Smooth muscle cell (in vitro differentiated cells): Measurements from ENCODE around the gene TMEM131. TPM values are rescaled to one million over a fixed set of nuclear protein-coding genes. Genes with fewer than 3 reads are reported as not detected.

Source experiments
- DNase-seq: peaks from one replicate; lab custom pipeline; 2025; ENCODE audit not compliant: unreplicated experiment; lab: John Stamatoyannopoulos, UW
- H2AFZ ChIP-seq: fragments of 200-600 bp; sonication (generic); 2 replicates; pipeline ENCODE4 v1.6.0; 2016; ENCODE audit warnings: antibody characterized with exemption, low read depth, mild to moderate bottlenecking
- H3F3A ChIP-seq: fragments of 200-600 bp; sonication (generic); 2 replicates; pipeline ENCODE4 v1.6.0; 2017; ENCODE audit warnings: antibody characterized with exemption, low read depth
- H3K27ac ChIP-seq: fragments of 200-600 bp; sonication (generic); 2 replicates; pipeline ENCODE4 v1.5.1; 2016; ENCODE audit warnings: low read depth, mild to moderate bottlenecking
- H3K27me3 ChIP-seq: fragments of 200-600 bp; sonication (generic); 2 replicates; pipeline ENCODE4 v1.6.1; 2016; ENCODE audit warnings: low read depth, mild to moderate bottlenecking
- H3K36me3 ChIP-seq: fragments of 200-600 bp; sonication (generic); 2 replicates; pipeline ENCODE4 v1.5.1; 2016; ENCODE audit warnings: low read depth
- H3K4me1 ChIP-seq: fragments of 200-600 bp; sonication (generic); 2 replicates; pipeline ENCODE4 v1.5.1; 2016; ENCODE audit warnings: low read depth
- H3K4me2 ChIP-seq: fragments of 200-600 bp; sonication (generic); 2 replicates; pipeline ENCODE4 v1.6.0; 2016; ENCODE audit warnings: mild to moderate bottlenecking
- H3K4me3 ChIP-seq: fragments of 200-600 bp; sonication (generic); 2 replicates; pipeline ENCODE4 v1.5.1; 2016; ENCODE audit warnings: mild to moderate bottlenecking
- H3K79me2 ChIP-seq: fragments of 200-600 bp; sonication (generic); 2 replicates; pipeline ENCODE4 v1.6.0; 2016; ENCODE audit warnings: low read depth, mild to moderate bottlenecking
- H3K9ac ChIP-seq: fragments of 200-600 bp; sonication (generic); 2 replicates; pipeline ENCODE4 v1.6.0; 2016; ENCODE audit warnings: low read depth
- H3K9me3 ChIP-seq: fragments of 200-600 bp; sonication (generic); replicated peaks from 2 replicates; pipeline ENCODE4 v1.5.1; 2016; ENCODE audit warnings: low read depth
- H4K20me1 ChIP-seq: fragments of 200-600 bp; sonication (generic); 2 replicates; pipeline ENCODE4 v1.6.0; 2016; ENCODE audit warnings: low read depth
- WGBS: methylation state at CpG from one replicate; pipeline ENCODE4 v1.1.7; 2016; ENCODE audit warnings: low lambda C conversion rate; 5-methylcytosine and 5-hydroxymethylcytosine counted together
- polyA plus RNA-seq: library from polyadenylated mRNA; unstranded; fragments of >200 nt; fragmentation: Nextera tagmentation; extraction: Ambion mirVana; gene quantifications from 2 replicates; pipeline ENCODE4 v1.2.1, GENCODE V29; 2016
- total RNA-seq: library from RNA; depleted of rRNA; stranded (reverse); fragments of >200 nt; gene quantifications from 2 replicates; pipeline ENCODE4 v1.2.3, GENCODE V29; 2014
- TF ChIP-seq, protein P1 (sequence below): fragments of 200-600 bp; sonication (generic); IDR thresholded peaks from 2 replicates; pipeline ENCODE4 v1.5.1; 2017; ENCODE audit warnings: borderline replicate concordance, mild to moderate bottlenecking, antibody characterized with exemption; ENCODE audit not compliant: insufficient read depth, poor library complexity, severe bottlenecking

The TMEM131 gene
- total and polyA plus RNA-seq, 2 experiments from 2014 or later: 16.7 to 32.3 TPM

DNA sequence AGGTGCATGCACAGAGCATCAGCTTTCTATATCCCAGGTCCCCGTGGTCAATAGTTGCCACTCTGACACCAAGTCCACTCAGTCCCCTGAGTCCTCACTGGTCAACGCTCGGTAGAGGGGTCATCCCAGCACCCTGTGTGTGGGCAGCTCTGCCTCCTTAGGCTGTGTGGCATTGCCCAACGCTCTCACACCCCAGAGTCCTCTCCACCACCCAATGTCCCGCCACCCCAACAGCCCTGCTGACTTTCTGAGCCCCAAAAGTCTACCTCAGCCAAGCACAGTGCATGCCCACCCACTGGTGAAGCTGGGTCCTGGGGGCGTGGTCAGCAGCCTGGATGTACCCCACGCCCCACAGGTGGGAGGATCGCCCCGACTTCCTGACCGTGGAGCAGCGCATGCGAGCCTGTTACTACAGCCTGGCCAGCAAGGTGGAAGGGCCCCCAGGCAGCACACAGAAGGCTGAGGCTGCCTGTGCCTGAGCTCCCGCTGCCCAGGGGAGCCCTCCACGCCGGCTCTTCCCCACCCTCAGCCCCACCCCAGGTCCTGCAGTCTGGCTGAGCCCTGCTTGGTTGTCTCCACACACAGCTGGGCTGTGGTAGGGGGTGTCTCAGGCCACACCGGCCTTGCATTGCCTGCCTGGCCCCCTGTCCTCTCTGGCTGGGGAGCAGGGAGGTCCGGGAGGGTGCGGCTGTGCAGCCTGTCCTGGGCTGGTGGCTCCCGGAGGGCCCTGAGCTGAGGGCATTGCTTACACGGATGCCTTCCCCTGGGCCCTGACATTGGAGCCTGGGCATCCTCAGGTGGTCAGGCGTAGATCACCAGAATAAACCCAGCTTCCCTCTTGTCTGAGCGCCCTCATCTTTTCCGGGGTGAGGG is 256.5 kb downstream of the TMEM131 start:
- Histone ChIP-seq H2AFZ (no peak overlapping the region), H3K79me2 (no peaks in the 10 kb centered on the region), H3K4me2 (no peak overlapping the region), H3K36me3 (no peaks in the 10 kb centered on the region), H3F3A (no peaks in the 10 kb centered on the region), H4K20me1 (no peaks in the 10 kb centered on the region), H3K4me1 (no peaks in the 10 kb centered on the region), H3K27ac (no peak overlapping the region), H3K9ac (no peak overlapping the region), H3K9me3 (no peaks in the 10 kb centered on the region), H3K4me3 (no peak overlapping the region), H3K27me3 (no peaks in the 10 kb centered on the region)
- TF ChIP-seq, protein P1, sequence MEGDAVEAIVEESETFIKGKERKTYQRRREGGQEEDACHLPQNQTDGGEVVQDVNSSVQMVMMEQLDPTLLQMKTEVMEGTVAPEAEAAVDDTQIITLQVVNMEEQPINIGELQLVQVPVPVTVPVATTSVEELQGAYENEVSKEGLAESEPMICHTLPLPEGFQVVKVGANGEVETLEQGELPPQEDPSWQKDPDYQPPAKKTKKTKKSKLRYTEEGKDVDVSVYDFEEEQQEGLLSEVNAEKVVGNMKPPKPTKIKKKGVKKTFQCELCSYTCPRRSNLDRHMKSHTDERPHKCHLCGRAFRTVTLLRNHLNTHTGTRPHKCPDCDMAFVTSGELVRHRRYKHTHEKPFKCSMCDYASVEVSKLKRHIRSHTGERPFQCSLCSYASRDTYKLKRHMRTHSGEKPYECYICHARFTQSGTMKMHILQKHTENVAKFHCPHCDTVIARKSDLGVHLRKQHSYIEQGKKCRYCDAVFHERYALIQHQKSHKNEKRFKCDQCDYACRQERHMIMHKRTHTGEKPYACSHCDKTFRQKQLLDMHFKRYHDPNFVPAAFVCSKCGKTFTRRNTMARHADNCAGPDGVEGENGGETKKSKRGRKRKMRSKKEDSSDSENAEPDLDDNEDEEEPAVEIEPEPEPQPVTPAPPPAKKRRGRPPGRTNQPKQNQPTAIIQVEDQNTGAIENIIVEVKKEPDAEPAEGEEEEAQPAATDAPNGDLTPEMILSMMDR: no peak
- WGBS: 94% methylated on average over 22 of the region's 23 CpGs
- DNase-seq: no peak

DNA sequence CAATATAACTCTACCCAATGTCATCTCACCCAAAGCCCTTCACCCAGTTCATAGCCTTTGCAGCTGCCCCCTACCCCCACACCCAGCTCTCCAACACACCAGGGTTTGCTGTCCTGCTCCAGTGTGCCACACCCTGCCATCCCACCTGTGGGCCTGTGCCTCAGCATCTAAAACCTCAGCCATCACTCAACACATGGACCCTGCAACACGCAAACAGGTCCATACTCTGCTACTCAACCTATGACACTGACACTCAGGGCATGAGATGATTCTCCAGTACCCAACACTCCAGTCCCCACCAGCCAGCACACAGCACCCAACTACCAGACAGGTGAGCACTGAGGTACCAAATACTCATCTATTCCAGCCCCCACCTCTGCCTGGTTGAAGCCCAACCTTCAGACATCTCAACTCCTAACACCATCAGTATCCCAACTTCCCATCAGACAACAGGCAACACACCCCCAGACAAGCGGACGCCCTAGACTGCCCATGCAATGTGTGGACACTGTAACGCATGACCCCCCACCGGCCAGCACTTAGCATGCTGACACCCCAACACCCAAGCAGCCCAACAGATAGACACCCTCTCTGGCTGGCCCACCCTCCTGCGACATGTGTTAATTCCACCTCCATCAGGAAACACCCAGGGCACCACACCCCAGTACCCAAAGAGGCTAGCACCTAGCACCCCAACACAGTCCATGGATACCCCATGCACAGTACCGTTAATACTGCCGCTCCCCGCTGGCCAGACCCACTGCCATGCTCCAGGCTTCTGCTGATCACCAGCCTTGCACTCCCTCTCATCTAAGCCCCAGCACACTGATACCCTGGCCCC is 257.3 kb downstream of the TMEM131 start:
- Histone ChIP-seq H3K27ac (no peak overlapping the region), H3K79me2 (no peaks in the 10 kb centered on the region), H3K4me3 (no peak overlapping the region), H3K36me3 (no peaks in the 10 kb centered on the region), H3K4me1 (no peaks in the 10 kb centered on the region), H3K9me3 (no peaks in the 10 kb centered on the region), H3K4me2 (no peak overlapping the region), H3K27me3 (no peaks in the 10 kb centered on the region), H3F3A (no peaks in the 10 kb centered on the region), H4K20me1 (no peaks in the 10 kb centered on the region), H3K9ac (no peak overlapping the region), H2AFZ (no peak overlapping the region)
- 95% methylated on average over 9 of the region's 9 CpGs for WGBS
- no peak for DNase-seq
- TF ChIP-seq, protein P1: no peak

DNA sequence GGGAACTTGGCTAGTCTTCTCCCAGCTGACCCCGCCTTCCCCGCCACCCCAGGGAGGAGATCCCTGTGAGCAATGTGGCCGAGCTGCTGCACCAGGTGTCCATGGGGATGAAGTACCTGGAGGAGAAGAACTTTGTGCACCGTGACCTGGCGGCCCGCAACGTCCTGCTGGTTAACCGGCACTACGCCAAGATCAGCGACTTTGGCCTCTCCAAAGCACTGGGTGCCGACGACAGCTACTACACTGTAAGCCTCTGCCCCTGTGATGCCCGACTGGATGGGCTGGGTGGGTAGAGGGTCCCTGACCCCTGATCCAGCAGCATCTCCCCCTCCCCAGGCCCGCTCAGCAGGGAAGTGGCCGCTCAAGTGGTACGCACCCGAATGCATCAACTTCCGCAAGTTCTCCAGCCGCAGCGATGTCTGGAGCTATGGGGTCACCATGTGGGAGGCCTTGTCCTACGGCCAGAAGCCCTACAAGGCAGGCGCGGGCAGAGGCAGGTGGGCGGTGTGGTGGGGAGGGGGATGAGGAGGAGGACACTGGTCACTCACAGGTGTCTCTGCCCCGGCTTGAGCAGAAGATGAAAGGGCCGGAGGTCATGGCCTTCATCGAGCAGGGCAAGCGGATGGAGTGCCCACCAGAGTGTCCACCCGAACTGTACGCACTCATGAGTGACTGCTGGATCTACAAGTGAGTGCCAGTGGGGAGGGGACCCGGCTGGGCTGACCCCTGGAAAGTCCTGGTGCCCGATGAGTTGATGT is 258.1 kb downstream of the TMEM131 start:
- Histone ChIP-seq H3K9ac (no peak overlapping the region), H3K27ac (no peak overlapping the region), H3K4me3 (no peak overlapping the region), H3K27me3 (no peaks in the 10 kb centered on the region), H3K9me3 (no peaks in the 10 kb centered on the region), H3K4me2 (no peak overlapping the region), H3K36me3 (no peaks in the 10 kb centered on the region), H3F3A (no peaks in the 10 kb centered on the region), H3K4me1 (no peaks in the 10 kb centered on the region), H2AFZ (no peak overlapping the region), H4K20me1 (no peaks in the 10 kb centered on the region), H3K79me2 (no peaks in the 10 kb centered on the region)
- WGBS: 95% methylated on average over 32 of the region's 32 CpGs
- DNase-seq: no peak
- TF ChIP-seq, protein P1: no peak
